Coronary artery (tissue), 2 donors: ENCODE data around the gene PELI2.

Source experiments
- DNase-seq: peaks from one replicate; pipeline ENCODE4 v3.0.0-alpha.2; 2017; ENCODE audit warnings: low spot score
- H3K27ac ChIP-seq, 2 donors: fragments of 200-600 bp; sonication (generic); one replicate each; pipeline ENCODE4 v1.5.1; 2016 to 2019
- H3K4me3 ChIP-seq: fragments of 200-600 bp; sonication (generic); 2 replicates; pipeline ENCODE4 v1.5.1; 2016; ENCODE audit warnings: mild to moderate bottlenecking, moderate library complexity
- CTCF ChIP-seq: fragments of 200-600 bp; sonication (generic); IDR thresholded peaks from one replicate; pipeline ENCODE4 v1.5.1; 2019; ENCODE audit warnings: antibody characterized with exemption

The PELI2 gene

DNA sequence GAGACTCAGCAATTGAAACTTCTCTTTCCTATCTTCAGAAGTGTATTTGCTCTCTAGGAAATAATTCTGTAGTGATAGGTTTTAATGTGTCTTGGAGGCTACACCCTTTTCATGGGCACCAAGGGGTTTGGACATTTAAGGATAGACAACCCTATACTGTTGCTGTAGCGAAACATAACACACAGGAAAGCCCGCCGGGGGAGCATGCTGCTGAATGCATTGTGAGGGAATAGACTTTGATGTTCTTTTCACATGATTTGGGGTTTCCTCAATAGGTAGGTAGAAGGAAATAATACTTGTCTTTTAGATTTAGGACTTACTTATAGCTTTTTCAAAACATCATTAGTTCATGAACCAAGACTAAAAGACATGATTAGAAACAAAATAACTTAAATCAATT, 97.0 kb downstream of the PELI2 start:
- no peak for DNase-seq
- no peak overlapping the region for H3K27ac ChIP-seq
- H3K4me3 ChIP-seq, result no peak overlapping the region
- no peak for TF ChIP-seq CTCF

DNA sequence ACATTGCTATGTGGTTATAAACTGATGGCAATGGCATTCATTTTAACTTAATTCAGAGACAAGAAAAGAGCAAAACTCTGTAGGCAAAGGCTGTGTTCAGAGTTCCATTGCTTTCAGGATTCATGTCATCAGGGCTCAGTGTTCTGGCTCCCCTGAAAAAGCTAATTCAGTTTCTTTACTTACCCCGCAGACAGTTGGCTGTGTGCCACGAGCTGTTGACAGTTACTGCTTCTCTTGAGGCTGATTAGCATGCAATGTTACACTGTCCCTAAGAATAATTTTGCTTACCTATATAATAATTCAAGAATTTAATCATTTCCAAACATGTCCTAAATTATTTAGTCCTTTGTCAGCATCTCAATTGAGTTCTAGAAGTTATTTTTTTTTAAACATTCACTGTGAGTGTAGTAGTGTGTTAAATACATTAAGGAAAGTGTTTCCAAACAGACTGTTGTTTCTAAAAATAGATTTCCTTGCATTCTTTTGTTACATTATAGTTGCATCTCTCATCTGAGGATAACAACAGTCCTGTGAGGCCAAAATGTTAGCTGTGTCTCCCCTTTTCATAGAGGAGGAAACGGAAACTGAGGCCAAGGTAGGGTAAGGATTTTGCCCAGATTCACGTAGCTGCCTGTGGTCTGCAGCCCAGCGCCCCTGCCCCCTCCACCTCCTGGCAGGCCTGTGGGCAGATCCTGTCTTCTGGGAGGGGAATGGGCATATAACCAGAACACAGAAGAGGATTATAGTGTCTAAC, 98.6 kb downstream of the PELI2 start:
- no peak overlapping the region for H3K27ac ChIP-seq
- no peak for DNase-seq
- no peak for TF ChIP-seq CTCF
- H3K4me3 ChIP-seq, result no peak overlapping the region

GRCh38 chr14:56217380-56218045, 99.3 kb downstream of the PELI2 start:
- no peak overlapping the region for H3K27ac ChIP-seq
- no peak overlapping the region for H3K4me3 ChIP-seq
- no peak for TF ChIP-seq CTCF
- no peak for DNase-seq

- DNase-seq, result no peak
- Histone ChIP-seq H3K27ac (no peak overlapping the region), H3K4me3 (no peak overlapping the region)
- no peak for TF ChIP-seq CTCF
These were observed 101.6 kb downstream of the PELI2 start for GRCh38 chr14:56219666-56220413.

DNA sequence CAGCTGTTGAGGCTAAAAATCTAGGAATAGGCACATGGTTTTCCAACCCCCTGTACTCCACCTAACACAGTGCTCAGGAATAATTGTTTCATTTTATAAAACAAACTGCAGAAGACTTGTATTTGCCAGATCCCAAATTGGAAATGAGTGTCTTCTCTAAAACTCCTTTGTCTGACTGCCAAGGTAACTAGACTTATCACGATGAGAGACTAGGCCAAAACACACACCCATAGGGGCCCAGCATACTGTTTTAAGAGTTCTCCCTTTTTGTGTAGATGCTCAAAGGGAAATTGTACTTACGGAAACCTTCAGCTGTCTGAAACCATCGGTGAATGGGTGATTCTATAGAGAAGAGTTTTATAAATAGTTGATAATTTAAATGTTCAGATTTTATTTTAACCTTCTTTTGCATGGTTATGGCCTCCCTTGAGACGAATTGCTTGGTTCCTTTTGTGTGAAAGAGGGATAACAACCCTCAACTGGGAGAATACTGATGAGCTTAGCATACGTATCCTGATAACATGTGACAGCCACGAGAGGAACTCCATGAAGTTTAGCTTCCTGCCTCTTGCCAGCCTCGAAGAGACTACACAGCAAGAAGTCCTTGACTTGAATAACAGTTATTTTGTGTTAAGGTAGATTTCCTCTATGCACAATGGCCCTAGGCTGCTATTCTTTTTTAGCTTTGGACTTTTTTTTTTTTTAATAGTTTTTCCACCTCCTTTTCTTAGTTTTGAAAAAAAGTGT, 103.3 kb downstream of the PELI2 start:
- no peak for TF ChIP-seq CTCF
- no peak overlapping the region for H3K4me3 ChIP-seq
- no peak for DNase-seq
- no peak overlapping the region for H3K27ac ChIP-seq

DNA sequence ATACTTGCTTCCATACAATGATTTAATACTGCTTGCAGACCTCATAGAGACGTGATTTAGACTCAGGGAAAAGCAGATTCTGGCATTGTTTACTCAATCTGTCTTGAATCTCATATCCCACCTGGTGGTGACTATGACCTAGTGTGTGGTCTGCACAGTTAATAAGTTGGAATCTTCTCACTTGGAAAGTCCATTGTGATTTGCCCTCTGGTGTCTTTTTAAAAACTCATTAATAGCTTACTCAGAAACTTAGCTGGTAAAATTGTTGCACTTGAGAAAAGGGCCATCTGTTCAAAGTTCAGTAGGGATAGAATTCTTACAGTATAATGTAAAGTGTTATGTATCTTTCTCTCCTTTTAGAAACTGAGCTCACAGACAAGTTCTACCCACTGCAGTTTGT, 106.0 kb downstream of the PELI2 start:
- TF ChIP-seq CTCF, result no peak
- no peak for DNase-seq
- Histone ChIP-seq H3K27ac (no peak overlapping the region), H3K4me3 (no peak overlapping the region)
